Prostate gland (tissue), 2 donors: ENCODE measurements around the gene SRGAP2B. TPM values are rescaled to one million over a fixed set of nuclear protein-coding genes. Genes with fewer than 3 reads are reported as not detected.
"Not testable (repeated sequence)": the region's sequence is repeated elsewhere in the genome, so short reads cannot be mapped to it uniquely, and the experiment has no call there.

ENCODE experiments used
- DNase-seq: peaks from one replicate; pipeline ENCODE4 v3.0.0-alpha.2; 2019; ENCODE audit warnings: low spot score
- H3K27ac ChIP-seq, 2 donors: fragments of 200-600 bp; sonication (generic); 2 replicates each; pipeline ENCODE4 v1.5.1; 2017 to 2019
- H3K27me3 ChIP-seq: fragments of 200-600 bp; sonication (generic); replicated peaks from 2 replicates; pipeline ENCODE4 v1.5.1; 2019; ENCODE audit not compliant: insufficient read depth
- H3K36me3 ChIP-seq, 2 donors: fragments of 200-600 bp; sonication (generic); 1 replicate in 1 of 2; 2 replicates in 1 of 2; pipeline versions ENCODE4 v1.5.1 to v1.8.1; 2017 to 2019
- H3K4me1 ChIP-seq: fragments of 200-600 bp; sonication (generic); replicated peaks from 2 replicates; pipeline ENCODE4 v1.5.1; 2019
- H3K4me3 ChIP-seq, 2 donors: fragments of 200-600 bp; sonication (generic); 2 replicates each; pipeline ENCODE4 v1.5.1; 2017 to 2019
- H3K9me3 ChIP-seq: fragments of 200-600 bp; sonication (generic); 2 replicates; pipeline ENCODE4 v1.5.1; 2017
- WGBS: methylation state at CpG from one replicate; pipeline ENCODE4 v1.1.5; 2018; 5-methylcytosine and 5-hydroxymethylcytosine counted together
- intact Hi-C: fragments of 100-400 bp; cut with DNase I; formaldehyde crosslinking; loops from one replicate; pipeline ENCODE4 v1.14.2; 2022
- small RNA-seq, 2 donors: library from RNA; depleted of rRNA; stranded (forward); fragments of <200 nt; gene quantifications; one replicate each; pipeline ENCODE3, GENCODE V24; 2016
- total RNA-seq, 2 donors: library from RNA; depleted of rRNA; stranded (reverse); fragments of >200 nt; gene quantifications; one replicate each; pipeline ENCODE4 v1.1.0, GENCODE V29; 2016

The SRGAP2B gene
- total RNA-seq, 2 donors from 2014 or later: 6.6 to 10.0 TPM

DNA sequence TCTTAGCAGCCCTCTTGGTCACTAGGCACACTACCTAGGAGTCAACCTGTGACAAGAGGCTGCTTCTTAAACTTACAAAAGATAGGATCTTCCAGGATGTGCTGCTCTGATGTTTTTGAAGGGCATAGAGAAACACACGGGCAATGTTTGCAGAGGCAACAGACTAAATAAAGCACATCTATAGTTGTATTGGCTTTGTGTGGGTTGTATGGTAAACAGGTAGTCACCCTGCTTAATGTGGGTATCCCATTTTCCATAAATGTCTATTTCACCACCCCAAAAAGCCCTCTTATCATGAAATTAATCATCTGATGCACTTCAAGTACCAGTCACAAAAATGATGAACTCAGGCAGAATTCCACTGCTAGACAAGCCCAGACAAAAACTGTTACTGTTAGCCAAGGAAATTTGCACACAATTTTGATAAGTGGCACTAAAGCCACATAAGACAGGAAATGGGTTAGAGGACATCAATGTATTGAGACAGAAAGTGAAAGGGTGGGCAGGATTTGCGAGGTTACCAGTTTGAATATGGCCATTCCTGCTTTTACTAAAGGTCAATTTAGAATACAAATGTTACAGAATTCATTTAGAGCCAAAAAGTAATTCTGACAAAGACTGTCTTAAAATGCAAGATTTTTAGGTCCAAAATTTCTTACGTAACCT, 205.5 kb downstream of the SRGAP2B start:
- H3K36me3 ChIP-seq, DNase-seq, H3K9me3 ChIP-seq, H3K27ac ChIP-seq, H3K4me3 ChIP-seq, H3K4me1 ChIP-seq, intact Hi-C loops, H3K27me3 ChIP-seq: not testable (repeated sequence)
- WGBS: no CpG with 5 or more reads among the region's 3 CpGs

- WGBS: 3% methylated on average over 47 of the region's 47 CpGs
Measured at GRCh38 chr1:144883022-144883421, 212.1 kb downstream of the SRGAP2B start.

DNA sequence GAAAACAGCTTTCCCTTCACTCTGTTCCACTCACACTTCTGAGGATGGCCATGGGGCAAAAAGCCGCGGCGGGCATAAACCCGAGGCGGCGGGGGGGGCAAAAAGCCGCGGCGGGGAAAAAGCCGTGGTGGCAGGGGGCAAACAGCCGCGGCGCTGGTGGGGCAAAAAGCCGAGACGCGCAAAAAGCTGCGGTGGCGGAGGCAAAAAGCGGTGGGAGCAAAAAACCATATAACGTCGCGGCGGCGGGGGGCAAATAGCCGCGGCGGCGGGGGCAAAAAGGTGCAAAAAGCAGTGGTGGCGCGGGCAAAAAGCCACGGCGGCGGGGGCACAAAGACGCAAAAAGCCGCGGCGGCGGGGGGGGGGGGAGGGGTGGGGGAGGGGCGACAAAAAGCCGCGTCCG, 212.8 kb downstream of the SRGAP2B start:
- H3K27ac ChIP-seq, H3K4me3 ChIP-seq, H3K27me3 ChIP-seq, intact Hi-C loops, H3K4me1 ChIP-seq, DNase-seq, H3K36me3 ChIP-seq, H3K9me3 ChIP-seq: not testable (repeated sequence)
- WGBS: no CpG with 5 or more reads among the region's 42 CpGs

More at GRCh38 chr1:144883022-144883421, 212.1 kb downstream of the SRGAP2B start:
- H3K27ac ChIP-seq, H3K27me3 ChIP-seq, H3K36me3 ChIP-seq, intact Hi-C loops, H3K9me3 ChIP-seq, H3K4me1 ChIP-seq: not testable (repeated sequence)
- H3K4me3 ChIP-seq: peak overlapping the region; percentile 35 to 46
- DNase-seq: peak; percentile 4

DNA sequence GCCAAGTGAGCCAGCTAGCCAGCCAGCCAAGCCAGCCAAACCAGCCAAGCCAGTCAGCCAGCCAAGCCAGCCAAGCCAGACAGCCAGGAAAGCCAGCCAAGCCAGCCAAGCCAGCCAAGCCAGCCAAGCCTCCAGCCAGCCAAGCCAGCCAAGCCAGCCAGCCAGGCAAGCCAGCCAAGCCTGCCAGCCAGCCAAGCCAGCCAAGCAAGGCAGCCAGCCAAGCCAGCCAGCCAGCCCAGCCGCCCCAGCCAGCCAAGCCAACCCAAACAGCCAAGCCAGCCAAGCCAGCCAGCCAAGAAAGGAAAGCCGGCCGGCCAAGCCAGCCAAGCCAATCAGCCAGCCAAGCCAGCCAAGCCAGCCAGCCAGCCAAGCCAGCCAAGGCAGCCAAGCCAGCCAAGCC, 236.5 kb downstream of the SRGAP2B start:
- H3K9me3 ChIP-seq, DNase-seq, H3K4me1 ChIP-seq, H3K36me3 ChIP-seq, H3K27ac ChIP-seq, intact Hi-C loops, H3K4me3 ChIP-seq, H3K27me3 ChIP-seq: not testable (repeated sequence)
- WGBS: 33% methylated on average over 3 of the region's 3 CpGs

Small RNA genes within 50 kb of the gene (small RNA-seq; reads per million reads assigned to genes)
- gene AC242498.1: 0 reads per million in 2 donors

Other genes with a start within 250 kb of the SRGAP2B start
- under 1 TPM in 1 of 2 donors, not detected in 1; 0.34 TPM for gene FAM72D, start 646 bp upstream of the SRGAP2B start, total RNA-seq
- gene PPIAL4D, start 146.8 kb upstream of the SRGAP2B start, total RNA-seq: not detected